CMK (cell line): Measurements from ENCODE around the gene PPP1R27.
A peak's percentile ranks its signal among the peaks of the same experiment; 100 is the strongest.

Source experiments
- DNase-seq: peaks from one replicate; pipeline ENCODE4 v3.0.0-alpha.2; 2010; ENCODE audit warnings: low read depth

Gene PPP1R27

GRCh38 chr17:81860756-81861568, 26.1 kb upstream of the PPP1R27 start:
- peak; percentile 100 for DNase-seq

GRCh38 chr17:81859906-81860755, 25.3 kb upstream of the PPP1R27 start, which contains the start of gene P4HB:
TSS of gene P4HB (minus strand) at chr17:81860535. CDS start at chr17:81860471, 64 bp downstream.
- no peak for DNase-seq

- no peak for DNase-seq
These were observed 24.4 kb upstream of the PPP1R27 start for GRCh38 chr17:81858967-81859905.

- no peak for DNase-seq
These were observed 23.5 kb upstream of the PPP1R27 start for GRCh38 chr17:81858170-81858966.

- DNase-seq = no peak
These were observed 20.3 kb upstream of the PPP1R27 start for GRCh38 chr17:81854974-81855774.

GRCh38 chr17:81852237-81852636, 17.4 kb upstream of the PPP1R27 start:
- no peak for DNase-seq

GRCh38 chr17:81851423-81851822, 16.6 kb upstream of the PPP1R27 start:
- DNase-seq = no peak

GRCh38 chr17:81849457-81849856, 14.6 kb upstream of the PPP1R27 start:
- DNase-seq = no peak

GRCh38 chr17:81846743-81847689, 12.2 kb upstream of the PPP1R27 start:
- DNase-seq = no peak

GRCh38 chr17:81845881-81846742, 11.3 kb upstream of the PPP1R27 start:
- DNase-seq = no peak

GRCh38 chr17:81845361-81845760, 10.5 kb upstream of the PPP1R27 start:
- DNase-seq = no peak

- DNase-seq = no peak
These were observed 10.0 kb upstream of the PPP1R27 start for GRCh38 chr17:81844887-81845286.

GRCh38 chr17:81844327-81844851, 9.5 kb upstream of the PPP1R27 start:
- no peak for DNase-seq

- DNase-seq = no peak
These were observed 9.0 kb upstream of the PPP1R27 start for GRCh38 chr17:81843713-81844326.

GRCh38 chr17:81842725-81843504, 8.1 kb upstream of the PPP1R27 start:
- no peak for DNase-seq

- no peak for DNase-seq
These were observed 7.5 kb upstream of the PPP1R27 start for GRCh38 chr17:81842378-81842724.

GRCh38 chr17:81841866-81842265, 7.0 kb upstream of the PPP1R27 start:
- DNase-seq = no peak
